ENCODE data around the gene TNFAIP8. TPM values are rescaled to one million over a fixed set of nuclear protein-coding genes. Genes with fewer than 3 reads are reported as not detected.

Gene TNFAIP8
- polyA plus RNA-seq, 4 donors, result 8.5 to 12.7 (median 10.9) TPM

DNA sequence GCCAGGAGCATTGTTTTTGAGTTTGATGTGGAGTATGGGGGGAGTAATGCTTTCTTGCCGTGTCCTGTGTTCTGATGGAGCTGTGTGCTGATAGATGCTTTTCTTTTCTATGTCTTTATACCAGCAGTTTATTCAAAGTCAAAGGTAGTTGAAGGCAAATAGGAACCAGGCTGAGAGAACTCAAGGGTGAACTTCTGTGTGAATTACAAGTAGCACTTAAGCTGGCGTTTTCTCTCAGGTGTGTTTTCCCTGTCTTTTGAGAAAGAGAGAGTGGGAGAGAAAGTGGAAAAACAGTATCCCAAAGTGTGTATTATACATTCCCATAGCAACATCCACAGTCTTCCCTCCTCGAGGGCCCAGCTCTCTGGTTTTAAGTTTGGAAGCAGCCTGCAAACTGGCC lies 1.5 kb downstream of the TNFAIP8 start:
- H3K9me3 ChIP-seq (ENCODE audit: control insufficient read depth in 2 of 2, insufficient read depth in 1 of 2, low read depth in 1 of 2, low read length in 1 of 2), result no peaks in the 10 kb centered on the region
- H3K27ac ChIP-seq (ENCODE audit: low read depth in 1 of 3, low read length in 2 of 3), result peak overlapping the region in 1 of 3 donors; percentile 33
- peaks cover 0 to 25% (median 0%) of the 10 kb centered on the region in 3 donors for H3K4me1 ChIP-seq (ENCODE audit: control insufficient read depth in 3 of 3, insufficient read depth in 2 of 3, low read depth in 1 of 3, low read length in 2 of 3)
- peaks cover 0 to 15% (median 0%) of the 10 kb centered on the region in 3 donors for H3K27me3 ChIP-seq (ENCODE audit: control insufficient read depth in 3 of 3, insufficient read depth in 3 of 3, low read length in 3 of 3)
- H3K4me3 ChIP-seq (ENCODE audit: low read depth in 1 of 3, low read length in 3 of 3), result peak overlapping the region in 2 of 3 donors; percentile 19 to 58
- H3K36me3 ChIP-seq (ENCODE audit: control insufficient read depth in 3 of 3, insufficient read depth in 2 of 3, low read depth in 1 of 3, low read length in 3 of 3), result no peaks in the 10 kb centered on the region
- DNase-seq (no peak), FAIRE-seq (no peak)
- WGBS, 3 donors, result 54 to 61% (median 56%) methylated on average over 3 of the region's 3 CpGs

GRCh38 chr5:119357808-119358529 lies 2.1 kb downstream of the TNFAIP8 start:
- WGBS, 3 donors, result 74 to 91% (median 84%) methylated on average over 6 of the region's 6 CpGs
- no peak for FAIRE-seq
- Histone ChIP-seq H3K36me3 (ENCODE audit: control insufficient read depth in 3 of 3, insufficient read depth in 2 of 3, low read depth in 1 of 3, low read length in 3 of 3) (no peaks in the 10 kb centered on the region), H3K4me3 (ENCODE audit: low read depth in 1 of 3, low read length in 3 of 3) (no peak overlapping the region), H3K27ac (ENCODE audit: low read depth in 1 of 3, low read length in 2 of 3) (no peak overlapping the region), H3K9me3 (ENCODE audit: control insufficient read depth in 2 of 2, insufficient read depth in 1 of 2, low read depth in 1 of 2, low read length in 1 of 2) (no peaks in the 10 kb centered on the region), H3K27me3 (ENCODE audit: control insufficient read depth in 3 of 3, insufficient read depth in 3 of 3, low read length in 3 of 3) (peaks cover 0 to 15% (median 0%) of the 10 kb centered on the region in 3 donors), H3K4me1 (ENCODE audit: control insufficient read depth in 3 of 3, insufficient read depth in 2 of 3, low read depth in 1 of 3, low read length in 2 of 3) (peaks cover 0 to 25% (median 0%) of the 10 kb centered on the region in 3 donors)
- DNase-seq, result no peak

DNA sequence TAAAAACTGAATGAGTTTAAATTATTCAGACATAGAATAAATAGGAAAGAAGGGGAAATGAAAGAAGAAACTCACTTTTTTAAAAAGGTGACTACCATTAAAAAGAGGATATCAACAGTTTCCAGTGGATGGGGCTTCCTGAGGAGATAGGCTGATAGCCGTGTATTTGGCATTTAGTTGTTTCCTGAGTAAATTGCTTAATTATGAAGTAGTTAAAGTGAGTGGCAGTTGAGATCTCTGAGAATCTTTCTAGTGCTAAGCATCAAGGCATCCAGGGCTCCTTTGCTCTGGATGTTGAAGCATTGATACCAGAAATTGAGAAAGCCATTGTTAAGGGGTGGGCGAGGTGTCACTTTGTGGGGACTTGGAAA lies 2.7 kb downstream of the TNFAIP8 start:
- DNase-seq (no peak), FAIRE-seq (no peak)
- H3K9me3 ChIP-seq (ENCODE audit: control insufficient read depth in 2 of 2, insufficient read depth in 1 of 2, low read depth in 1 of 2, low read length in 1 of 2), result no peaks in the 10 kb centered on the region
- peaks cover 0 to 15% (median 0%) of the 10 kb centered on the region in 3 donors for H3K27me3 ChIP-seq (ENCODE audit: control insufficient read depth in 3 of 3, insufficient read depth in 3 of 3, low read length in 3 of 3)
- H3K27ac ChIP-seq (ENCODE audit: low read depth in 1 of 3, low read length in 2 of 3), result peak overlapping the region in 1 of 3 donors; percentile 27
- no peaks in the 10 kb centered on the region for H3K36me3 ChIP-seq (ENCODE audit: control insufficient read depth in 3 of 3, insufficient read depth in 2 of 3, low read depth in 1 of 3, low read length in 3 of 3)
- 72 to 95% (median 81%) methylated on average over 2 of the region's 2 CpGs for WGBS, 3 donors
- no peak overlapping the region for H3K4me3 ChIP-seq (ENCODE audit: low read depth in 1 of 3, low read length in 3 of 3)
- peaks cover 0 to 25% (median 0%) of the 10 kb centered on the region in 3 donors for H3K4me1 ChIP-seq (ENCODE audit: control insufficient read depth in 3 of 3, insufficient read depth in 2 of 3, low read depth in 1 of 3, low read length in 2 of 3)

GRCh38 chr5:119358901-119359603 lies 3.2 kb downstream of the TNFAIP8 start:
- FAIRE-seq, result no peak
- no peaks in the 10 kb centered on the region for H3K36me3 ChIP-seq (ENCODE audit: control insufficient read depth in 3 of 3, insufficient read depth in 2 of 3, low read depth in 1 of 3, low read length in 3 of 3)
- peak overlapping the region in 1 of 3 donors; percentile 27 for H3K27ac ChIP-seq (ENCODE audit: low read depth in 1 of 3, low read length in 2 of 3)
- no peak overlapping the region for H3K4me3 ChIP-seq (ENCODE audit: low read depth in 1 of 3, low read length in 3 of 3)
- 67 to 78% (median 73%) methylated on average over 7 of the region's 7 CpGs for WGBS, 3 donors
- peaks cover 0 to 15% (median 0%) of the 10 kb centered on the region in 3 donors for H3K27me3 ChIP-seq (ENCODE audit: control insufficient read depth in 3 of 3, insufficient read depth in 3 of 3, low read length in 3 of 3)
- DNase-seq, result no peak
- H3K9me3 ChIP-seq (ENCODE audit: control insufficient read depth in 2 of 2, insufficient read depth in 1 of 2, low read depth in 1 of 2, low read length in 1 of 2), result no peaks in the 10 kb centered on the region
- peaks cover 0 to 25% (median 0%) of the 10 kb centered on the region in 3 donors for H3K4me1 ChIP-seq (ENCODE audit: control insufficient read depth in 3 of 3, insufficient read depth in 2 of 3, low read depth in 1 of 3, low read length in 2 of 3)

- DNase-seq (peak in 1 of 2 donors; percentile 26), FAIRE-seq (no peak)
- H3K27ac ChIP-seq (ENCODE audit: low read depth in 1 of 3, low read length in 2 of 3), result no peak overlapping the region
Observed at GRCh38 chr5:119359737-119360413, 4.1 kb downstream of the TNFAIP8 start.

DNA sequence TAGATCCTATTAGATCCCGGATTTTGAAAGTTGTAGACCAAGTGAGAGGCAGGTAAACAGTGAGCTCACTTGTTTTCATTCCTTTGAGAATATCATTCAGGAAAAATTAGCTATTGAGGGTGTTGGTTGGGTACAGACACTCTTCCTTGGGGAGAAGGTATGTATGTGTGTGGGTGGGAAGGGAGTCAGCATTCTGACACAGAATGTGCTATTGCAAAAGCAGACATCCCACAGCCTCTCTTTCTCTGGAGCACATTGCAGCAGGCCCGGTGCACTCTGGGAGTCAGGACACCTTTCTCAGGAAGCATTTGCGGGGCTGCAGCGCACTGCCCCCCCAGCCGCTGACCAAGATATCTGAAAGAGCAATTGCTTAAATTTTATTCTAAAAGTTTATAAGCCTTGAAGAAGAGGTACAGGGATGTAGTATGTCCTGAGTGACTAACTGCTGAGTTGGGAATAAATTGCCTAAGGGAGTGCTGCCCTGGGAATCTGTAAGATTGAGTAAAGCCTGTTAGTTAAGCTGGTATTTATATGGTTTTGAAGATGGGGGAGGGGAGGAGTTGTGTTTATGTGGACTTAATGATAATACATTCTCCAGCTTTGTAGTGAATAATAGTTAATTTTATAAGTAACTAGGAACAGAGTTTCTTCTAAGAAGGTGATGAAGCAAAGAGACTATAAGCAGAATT lies 5.2 kb downstream of the TNFAIP8 start:
- FAIRE-seq, result no peak
- Histone ChIP-seq H3K4me1 (ENCODE audit: control insufficient read depth in 3 of 3, insufficient read depth in 2 of 3, low read depth in 1 of 3, low read length in 2 of 3) (peaks cover 0 to 19% (median 0%) of the 10 kb centered on the region in 3 donors), H3K9me3 (ENCODE audit: control insufficient read depth in 2 of 2, insufficient read depth in 1 of 2, low read depth in 1 of 2, low read length in 1 of 2) (no peaks in the 10 kb centered on the region), H3K4me3 (ENCODE audit: low read depth in 1 of 3, low read length in 3 of 3) (no peak overlapping the region), H3K27ac (ENCODE audit: low read depth in 1 of 3, low read length in 2 of 3) (no peak overlapping the region), H3K36me3 (ENCODE audit: control insufficient read depth in 3 of 3, insufficient read depth in 2 of 3, low read depth in 1 of 3, low read length in 3 of 3) (no peaks in the 10 kb centered on the region), H3K27me3 (ENCODE audit: control insufficient read depth in 3 of 3, insufficient read depth in 3 of 3, low read length in 3 of 3) (peaks cover 0 to 5% (median 0%) of the 10 kb centered on the region in 3 donors)
- 74 to 77% (median 77%) methylated on average over 5 of the region's 5 CpGs for whole genome bisulfite sequencing, 3 donors
- no peak for DNase-seq

More at GRCh38 chr5:119359737-119360413, 4.1 kb downstream of the TNFAIP8 start:
- 48 to 54% (median 53%) methylated on average over 4 of the region's 4 CpGs for WGBS, 3 donors
- peaks cover 0 to 24% (median 0%) of the 10 kb centered on the region in 3 donors for H3K4me1 ChIP-seq (ENCODE audit: control insufficient read depth in 3 of 3, insufficient read depth in 2 of 3, low read depth in 1 of 3, low read length in 2 of 3)
- H3K36me3 ChIP-seq (ENCODE audit: control insufficient read depth in 3 of 3, insufficient read depth in 2 of 3, low read depth in 1 of 3, low read length in 3 of 3), result no peaks in the 10 kb centered on the region
- no peaks in the 10 kb centered on the region for H3K9me3 ChIP-seq (ENCODE audit: control insufficient read depth in 2 of 2, insufficient read depth in 1 of 2, low read depth in 1 of 2, low read length in 1 of 2)
- H3K4me3 ChIP-seq (ENCODE audit: low read depth in 1 of 3, low read length in 3 of 3), result no peak overlapping the region
- peaks cover 0 to 14% (median 0%) of the 10 kb centered on the region in 3 donors for H3K27me3 ChIP-seq (ENCODE audit: control insufficient read depth in 3 of 3, insufficient read depth in 3 of 3, low read length in 3 of 3)

DNA sequence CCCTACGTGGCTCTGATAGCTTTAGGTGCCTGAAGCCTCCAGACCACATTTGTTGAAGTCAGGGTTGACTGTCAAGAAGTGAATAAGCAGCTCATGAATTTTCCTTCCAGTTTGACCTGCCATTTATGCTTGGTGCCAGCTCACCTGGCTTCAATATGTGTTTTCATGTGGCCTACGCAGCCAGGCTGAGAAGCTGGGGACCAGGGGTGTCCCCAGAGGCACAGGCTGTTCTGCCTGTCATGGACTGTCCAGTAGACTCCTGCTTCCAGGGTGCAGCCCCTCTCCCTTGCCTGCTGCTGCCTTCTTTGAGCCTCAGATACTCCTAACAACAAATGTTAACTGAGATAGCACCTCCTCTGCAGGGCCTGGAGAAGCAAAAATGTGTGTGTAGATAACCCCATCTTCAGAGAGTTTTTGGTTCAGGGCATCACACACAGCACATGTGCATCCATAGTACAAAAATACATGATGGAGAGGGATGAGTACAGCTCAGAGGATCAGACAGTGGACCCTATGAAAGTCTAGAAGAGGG lies 5.8 kb downstream of the TNFAIP8 start:
- FAIRE-seq (no peak), DNase-seq (no peak)
- no peaks in the 10 kb centered on the region for H3K9me3 ChIP-seq (ENCODE audit: control insufficient read depth in 2 of 2, insufficient read depth in 1 of 2, low read depth in 1 of 2, low read length in 1 of 2)
- 83 to 93% (median 92%) methylated on average over 2 of the region's 2 CpGs for WGBS, 3 donors
- H3K27ac ChIP-seq (ENCODE audit: low read depth in 1 of 3, low read length in 2 of 3), result no peak overlapping the region
- H3K4me3 ChIP-seq (ENCODE audit: low read depth in 1 of 3, low read length in 3 of 3), result no peak overlapping the region
- H3K4me1 ChIP-seq (ENCODE audit: control insufficient read depth in 3 of 3, insufficient read depth in 2 of 3, low read depth in 1 of 3, low read length in 2 of 3), result peaks cover 0 to 19% (median 0%) of the 10 kb centered on the region in 3 donors
- no peaks in the 10 kb centered on the region for H3K36me3 ChIP-seq (ENCODE audit: control insufficient read depth in 3 of 3, insufficient read depth in 2 of 3, low read depth in 1 of 3, low read length in 3 of 3)
- H3K27me3 ChIP-seq (ENCODE audit: control insufficient read depth in 3 of 3, insufficient read depth in 3 of 3, low read length in 3 of 3), result no peaks in the 10 kb centered on the region
